Measurements from ENCODE around the gene MEIOC.

Gene MEIOC

GRCh38 chr17:44653954-44654353 lies 2.3 kb upstream of the MEIOC start:
- Histone ChIP-seq H3K79me1 (ENCODE audit: low read length) (no peaks in the 10 kb centered on the region), H3K9me3 (ENCODE audit: insufficient read depth, low read depth, low read length) (peaks cover 14% of the 10 kb centered on the region), H3K27me3 (ENCODE audit: insufficient read depth, low read length) (peaks cover 17% of the 10 kb centered on the region), H2AK5ac (ENCODE audit: low read length) (no peak overlapping the region), H2BK5ac (ENCODE audit: low read depth, low read length, poor library complexity) (no peak overlapping the region), H3K4ac (ENCODE audit: low read depth, low read length) (no peak overlapping the region), H3K4me3 (ENCODE audit: low read depth, low read length) (no peak overlapping the region), H2AFZ (ENCODE audit: insufficient read depth, low read length, poor library complexity) (no peak overlapping the region), H3K4me1 (ENCODE audit: control insufficient read depth in 1 of 2, insufficient read depth in 2 of 2, low read length in 2 of 2) (peaks cover 7% of the 10 kb centered on the region in 2 experiments), H2BK12ac (ENCODE audit: low read length) (no peak overlapping the region), H3K14ac (ENCODE audit: low read length) (no peak overlapping the region), H3K27ac (ENCODE audit: low read depth, low read length) (no peak overlapping the region), H3K36me3 (ENCODE audit: control insufficient read depth in 1 of 2, insufficient read depth in 2 of 2, low read length in 2 of 2) (no peaks in the 10 kb centered on the region), H4K12ac (ENCODE audit: low read depth, low read length) (no peak overlapping the region), H3K23ac (ENCODE audit: low read length) (no peak overlapping the region), H2BK120ac (ENCODE audit: insufficient read depth, low read length, poor library complexity) (no peak overlapping the region), H3K18ac (ENCODE audit: low read length) (no peak overlapping the region), H3K4me2 (ENCODE audit: low read length) (no peak overlapping the region), H3K9ac (ENCODE audit: low read length) (no peak overlapping the region), H3K79me2 (ENCODE audit: control insufficient read depth, insufficient read depth, low read length, poor library complexity) (no peaks in the 10 kb centered on the region), H4K91ac (ENCODE audit: low read depth, low read length) (no peak overlapping the region), H4K8ac (ENCODE audit: low read depth, low read length) (no peak overlapping the region)
- no peak for DNase-seq
- no CpG with 5 or more reads among the region's 1 CpG for WGBS (ENCODE audit: extremely low coverage, insufficient coverage, insufficient read length)

- Histone ChIP-seq H3K14ac (ENCODE audit: low read length) (no peak overlapping the region), H2AK5ac (ENCODE audit: low read length) (no peak overlapping the region), H3K9ac (ENCODE audit: low read length) (no peak overlapping the region), H2AFZ (ENCODE audit: insufficient read depth, low read length, poor library complexity) (no peak overlapping the region), H3K27ac (ENCODE audit: low read depth, low read length) (no peak overlapping the region), H3K27me3 (ENCODE audit: insufficient read depth, low read length) (peaks cover 3% of the 10 kb centered on the region), H2BK5ac (ENCODE audit: low read depth, low read length, poor library complexity) (no peak overlapping the region), H3K4me2 (ENCODE audit: low read length) (no peak overlapping the region), H3K4ac (ENCODE audit: low read depth, low read length) (no peak overlapping the region), H3K18ac (ENCODE audit: low read length) (no peak overlapping the region), H3K79me1 (ENCODE audit: low read length) (no peaks in the 10 kb centered on the region), H3K36me3 (ENCODE audit: control insufficient read depth in 1 of 2, insufficient read depth in 2 of 2, low read length in 2 of 2) (no peaks in the 10 kb centered on the region), H3K9me3 (ENCODE audit: insufficient read depth, low read depth, low read length) (peaks cover 4% of the 10 kb centered on the region), H3K23ac (ENCODE audit: low read length) (no peak overlapping the region), H4K91ac (ENCODE audit: low read depth, low read length) (no peak overlapping the region), H4K8ac (ENCODE audit: low read depth, low read length) (no peak overlapping the region), H2BK12ac (ENCODE audit: low read length) (no peak overlapping the region), H4K12ac (ENCODE audit: low read depth, low read length) (no peak overlapping the region), H3K4me3 (ENCODE audit: low read depth, low read length) (no peak overlapping the region), H2BK120ac (ENCODE audit: insufficient read depth, low read length, poor library complexity) (no peak overlapping the region), H3K4me1 (ENCODE audit: control insufficient read depth in 1 of 2, insufficient read depth in 2 of 2, low read length in 2 of 2) (peaks cover 0 to 2% of the 10 kb centered on the region in 2 experiments), H3K79me2 (ENCODE audit: control insufficient read depth, insufficient read depth, low read length, poor library complexity) (no peaks in the 10 kb centered on the region)
- no CpG with 5 or more reads among the region's 2 CpGs for WGBS (ENCODE audit: extremely low coverage, insufficient coverage, insufficient read length)
- DNase-seq, result no peak
These were observed 5.6 kb downstream of the MEIOC start for GRCh38 chr17:44661835-44662234.

DNA sequence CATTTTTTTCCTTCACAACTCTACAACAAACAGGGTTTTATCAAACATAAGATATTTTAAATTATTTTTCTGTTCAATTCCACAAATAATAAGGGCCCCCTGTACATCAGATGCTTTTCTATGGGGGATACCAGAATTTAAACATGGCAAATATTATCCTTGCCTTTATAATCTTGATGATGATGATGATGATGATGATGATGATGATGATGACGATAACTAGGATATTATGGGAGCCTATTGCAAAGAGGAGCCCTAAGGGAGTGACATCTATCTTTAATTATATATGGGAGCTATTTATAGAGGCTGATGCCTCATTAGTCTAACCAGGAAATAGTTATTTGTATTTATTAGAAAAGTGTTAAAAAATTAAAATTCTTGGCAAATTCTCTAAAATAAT lies 6.8 kb downstream of the MEIOC start:
- Histone ChIP-seq H4K8ac (ENCODE audit: low read depth, low read length) (no peak overlapping the region), H3K4me3 (ENCODE audit: low read depth, low read length) (no peak overlapping the region), H3K4ac (ENCODE audit: low read depth, low read length) (no peak overlapping the region), H3K9ac (ENCODE audit: low read length) (no peak overlapping the region), H3K79me2 (ENCODE audit: control insufficient read depth, insufficient read depth, low read length, poor library complexity) (no peaks in the 10 kb centered on the region), H3K79me1 (ENCODE audit: low read length) (no peaks in the 10 kb centered on the region), H4K91ac (ENCODE audit: low read depth, low read length) (no peak overlapping the region), H2BK5ac (ENCODE audit: low read depth, low read length, poor library complexity) (no peak overlapping the region), H2BK12ac (ENCODE audit: low read length) (no peak overlapping the region), H3K14ac (ENCODE audit: low read length) (no peak overlapping the region), H3K27me3 (ENCODE audit: insufficient read depth, low read length) (no peaks in the 10 kb centered on the region), H3K27ac (ENCODE audit: low read depth, low read length) (no peak overlapping the region), H3K23ac (ENCODE audit: low read length) (no peak overlapping the region), H3K18ac (ENCODE audit: low read length) (no peak overlapping the region), H2AK5ac (ENCODE audit: low read length) (no peak overlapping the region), H3K4me2 (ENCODE audit: low read length) (no peak overlapping the region), H4K12ac (ENCODE audit: low read depth, low read length) (no peak overlapping the region), H3K4me1 (ENCODE audit: control insufficient read depth in 1 of 2, insufficient read depth in 2 of 2, low read length in 2 of 2) (no peaks in the 10 kb centered on the region), H3K36me3 (ENCODE audit: control insufficient read depth in 1 of 2, insufficient read depth in 2 of 2, low read length in 2 of 2) (no peaks in the 10 kb centered on the region), H2BK120ac (ENCODE audit: insufficient read depth, low read length, poor library complexity) (no peak overlapping the region), H2AFZ (ENCODE audit: insufficient read depth, low read length, poor library complexity) (no peak overlapping the region), H3K9me3 (ENCODE audit: insufficient read depth, low read depth, low read length) (no peaks in the 10 kb centered on the region)
- no CpG with 5 or more reads among the region's 1 CpG for WGBS (ENCODE audit: extremely low coverage, insufficient coverage, insufficient read length)
- DNase-seq, result no peak

- H3K79me1 ChIP-seq (ENCODE audit: low read length), result no peaks in the 10 kb centered on the region
- H2AFZ ChIP-seq (ENCODE audit: insufficient read depth, low read length, poor library complexity), result no peak overlapping the region
- no CpG with 5 or more reads among the region's 1 CpG for WGBS (ENCODE audit: extremely low coverage, insufficient coverage, insufficient read length)
- no peaks in the 10 kb centered on the region for H3K79me2 ChIP-seq (ENCODE audit: control insufficient read depth, insufficient read depth, low read length, poor library complexity)
- H4K91ac ChIP-seq (ENCODE audit: low read depth, low read length), result no peak overlapping the region
- no peak for DNase-seq
- no peak overlapping the region for H3K9ac ChIP-seq (ENCODE audit: low read length)
- H4K8ac ChIP-seq (ENCODE audit: low read depth, low read length), result no peak overlapping the region
- no peaks in the 10 kb centered on the region for H3K36me3 ChIP-seq (ENCODE audit: control insufficient read depth in 1 of 2, insufficient read depth in 2 of 2, low read length in 2 of 2)
- no peak overlapping the region for H4K12ac ChIP-seq (ENCODE audit: low read depth, low read length)
- H3K14ac ChIP-seq (ENCODE audit: low read length), result no peak overlapping the region
- H3K23ac ChIP-seq (ENCODE audit: low read length), result no peak overlapping the region
- H2BK120ac ChIP-seq (ENCODE audit: insufficient read depth, low read length, poor library complexity), result no peak overlapping the region
- no peaks in the 10 kb centered on the region for H3K9me3 ChIP-seq (ENCODE audit: insufficient read depth, low read depth, low read length)
- no peak overlapping the region for H3K4ac ChIP-seq (ENCODE audit: low read depth, low read length)
- no peaks in the 10 kb centered on the region for H3K27me3 ChIP-seq (ENCODE audit: insufficient read depth, low read length)
- H2BK12ac ChIP-seq (ENCODE audit: low read length), result no peak overlapping the region
- no peak overlapping the region for H3K18ac ChIP-seq (ENCODE audit: low read length)
- no peak overlapping the region for H2AK5ac ChIP-seq (ENCODE audit: low read length)
- no peak overlapping the region for H3K27ac ChIP-seq (ENCODE audit: low read depth, low read length)
- no peak overlapping the region for H3K4me3 ChIP-seq (ENCODE audit: low read depth, low read length)
- no peak overlapping the region for H2BK5ac ChIP-seq (ENCODE audit: low read depth, low read length, poor library complexity)
- H3K4me2 ChIP-seq (ENCODE audit: low read length), result no peak overlapping the region
- H3K4me1 ChIP-seq (ENCODE audit: control insufficient read depth in 1 of 2, insufficient read depth in 2 of 2, low read length in 2 of 2), result no peaks in the 10 kb centered on the region
These were observed 8.6 kb downstream of the MEIOC start for GRCh38 chr17:44664867-44665266.

All from trophoblast cell (in vitro differentiated cells and primary cell).